ENCODE measurements around the gene CR1. TPM values are rescaled to one million over a fixed set of nuclear protein-coding genes. Genes with fewer than 3 reads are reported as not detected.
"Not testable (repeated sequence)": the region's sequence is repeated elsewhere in the genome, so short reads cannot be mapped to it uniquely, and the experiment has no call there.

The CR1 gene
- total and polyA plus RNA-seq, 2 of the 4 experiments (the other 2 are of a cell fraction): not detected

- H3K14ac ChIP-seq (replicated peaks; ENCODE audit: low read depth, low read length); H3K27ac ChIP-seq (ENCODE audit: insufficient read depth, low read length); H3K4me2 ChIP-seq (ENCODE audit: low read depth, low read length); BruUV-seq (replicated peaks); H3K36me3 ChIP-seq (ENCODE audit: control insufficient read depth, insufficient read depth, low read length); H3K23ac ChIP-seq (ENCODE audit: low read depth, low read length); H3K9me1 ChIP-seq (ENCODE audit: insufficient read depth, low read length); intact Hi-C loops (cut with micrococcal nuclease); H4K20me1 ChIP-seq (ENCODE audit: insufficient read depth, low read length); H3K79me1 ChIP-seq (ENCODE audit: low read depth in 1 of 2, low read length in 2 of 2); dilution Hi-C loops (cut with HindIII; ENCODE audit: low sequenced_read_pairs, unreplicated experiment); H2AFZ ChIP-seq (replicated peaks; ENCODE audit: low read length, poor library complexity); H3K56ac ChIP-seq (ENCODE audit: extremely low read depth, insufficient read depth, low read length); H3K4me1 ChIP-seq (ENCODE audit: control insufficient read depth, insufficient read depth, low read length); H2BK120ac ChIP-seq (ENCODE audit: low read depth, low read length); H3K4ac ChIP-seq (ENCODE audit: low read depth, low read length); H4K8ac ChIP-seq (ENCODE audit: low read depth in 2 of 2, low read length in 2 of 2); H4K5ac ChIP-seq (ENCODE audit: low read depth, low read length); POLR2A ChIA-PET (ENCODE audit: unreplicated experiment); H3K18ac ChIP-seq (ENCODE audit: low read depth, low read length); H3K27me3 ChIP-seq (ENCODE audit: control insufficient read depth, insufficient read depth, low read length); H2BK15ac ChIP-seq (ENCODE audit: low read depth, low read length); H2AK9ac ChIP-seq (replicated peaks; ENCODE audit: low read depth, low read length, poor library complexity); in situ Hi-C loops (cut with MboI; ENCODE audit: low sequenced_read_pairs); H3K9ac ChIP-seq (ENCODE audit: low read depth, low read length); H4K91ac ChIP-seq (ENCODE audit: insufficient read depth, low read depth, low read length); H3K9me3 ChIP-seq (ENCODE audit: control insufficient read depth, insufficient read depth, low read length); CTCF ChIA-PET; H2BK5ac ChIP-seq (ENCODE audit: low read depth, low read length, poor library complexity, severe bottlenecking); H3K4me3 ChIP-seq (ENCODE audit: insufficient read depth, low read depth, low read length); H2AK5ac ChIP-seq (ENCODE audit: low read depth, low read length); H2BK20ac ChIP-seq (ENCODE audit: low read depth, low read length): not testable (repeated sequence)
- DNase-seq (peak; percentile 61), ATAC-seq (ENCODE audit: low read depth) (peak; percentile 91)
- WGBS, 2 experiments (ENCODE audit: extremely low coverage in 2 of 2, insufficient read length in 1 of 2): no CpG with 5 or more reads among the region's 6 CpGs
Observed at GRCh38 chr1:207680590-207681388, 184.8 kb downstream of the CR1 start.

GRCh38 chr1:207682872-207683434 lies 187.0 kb downstream of the CR1 start:
- H3K27me3 ChIP-seq (ENCODE audit: control insufficient read depth, insufficient read depth, low read length); H4K91ac ChIP-seq (ENCODE audit: insufficient read depth, low read depth, low read length); H3K27ac ChIP-seq (ENCODE audit: insufficient read depth, low read length); BruUV-seq (replicated peaks); H4K5ac ChIP-seq (ENCODE audit: low read depth, low read length); POLR2A ChIA-PET (ENCODE audit: unreplicated experiment); H2BK20ac ChIP-seq (ENCODE audit: low read depth, low read length); H3K14ac ChIP-seq (replicated peaks; ENCODE audit: low read depth, low read length); H3K18ac ChIP-seq (ENCODE audit: low read depth, low read length); H3K9me3 ChIP-seq (ENCODE audit: control insufficient read depth, insufficient read depth, low read length); H3K36me3 ChIP-seq (ENCODE audit: control insufficient read depth, insufficient read depth, low read length); DNase-seq; intact Hi-C loops (cut with micrococcal nuclease); H4K20me1 ChIP-seq (ENCODE audit: insufficient read depth, low read length); H3K4me2 ChIP-seq (ENCODE audit: low read depth, low read length); H2BK15ac ChIP-seq (ENCODE audit: low read depth, low read length); H3K4me3 ChIP-seq (ENCODE audit: insufficient read depth, low read depth, low read length); dilution Hi-C loops (cut with HindIII; ENCODE audit: low sequenced_read_pairs, unreplicated experiment); H2AFZ ChIP-seq (replicated peaks; ENCODE audit: low read length, poor library complexity); H3K9ac ChIP-seq (ENCODE audit: low read depth, low read length); H3K56ac ChIP-seq (ENCODE audit: extremely low read depth, insufficient read depth, low read length); H2BK5ac ChIP-seq (ENCODE audit: low read depth, low read length, poor library complexity, severe bottlenecking); H4K8ac ChIP-seq (ENCODE audit: low read depth in 2 of 2, low read length in 2 of 2); H3K79me1 ChIP-seq (ENCODE audit: low read depth in 1 of 2, low read length in 2 of 2); in situ Hi-C loops (cut with MboI; ENCODE audit: low sequenced_read_pairs); H2AK5ac ChIP-seq (ENCODE audit: low read depth, low read length); H3K23ac ChIP-seq (ENCODE audit: low read depth, low read length); ATAC-seq (ENCODE audit: low read depth); CTCF ChIA-PET; H3K4me1 ChIP-seq (ENCODE audit: control insufficient read depth, insufficient read depth, low read length); H2BK120ac ChIP-seq (ENCODE audit: low read depth, low read length); H3K9me1 ChIP-seq (ENCODE audit: insufficient read depth, low read length); H2AK9ac ChIP-seq (replicated peaks; ENCODE audit: low read depth, low read length, poor library complexity); H3K4ac ChIP-seq (ENCODE audit: low read depth, low read length): not testable (repeated sequence)
- 33% methylated on average over 1 of the region's 6 CpGs; no CpG with 5 or more reads in 1 of the 2 experiments for WGBS, 2 experiments (ENCODE audit: extremely low coverage in 2 of 2, insufficient read length in 1 of 2)

Data from IMR-90 (cell line).